DOHH2 (cell line): ENCODE measurements around the gene CYP4F2.

Experiments used
- CTCF ChIP-seq: fragments of 200-600 bp; sonication (generic); IDR thresholded peaks from one replicate; pipeline ENCODE4 v1.5.1; 2014; ENCODE audit warnings: antibody characterized with exemption, mild to moderate bottlenecking, low read depth, low read length; ENCODE audit not compliant: poor library complexity, severe bottlenecking
- EZH2phosphoT487 ChIP-seq: fragments of 200-600 bp; sonication (generic); IDR thresholded peaks from 2 replicates; pipeline ENCODE4 v1.6.1; 2017; ENCODE audit warnings: borderline replicate concordance, mild to moderate bottlenecking, antibody characterized with exemption, low read length, moderate library complexity, mixed read lengths

- no peak for TF ChIP-seq CTCF
- TF ChIP-seq EZH2phosphoT487, result no peak
Observed at GRCh38 chr19:15937771-15938170, 39.9 kb upstream of the CYP4F2 start.
